Smooth muscle cell (in vitro differentiated cells): Measurements from ENCODE around the gene SLC30A4. TPM values are rescaled to one million over a fixed set of nuclear protein-coding genes. Genes with fewer than 3 reads are reported as not detected.

Experiments
- DNase-seq: peaks from one replicate; lab custom pipeline; 2025; ENCODE audit not compliant: unreplicated experiment; lab: John Stamatoyannopoulos, UW
- H2AFZ ChIP-seq: fragments of 200-600 bp; sonication (generic); 2 replicates; pipeline ENCODE4 v1.6.0; 2016; ENCODE audit warnings: antibody characterized with exemption, low read depth, mild to moderate bottlenecking
- H3F3A ChIP-seq: fragments of 200-600 bp; sonication (generic); 2 replicates; pipeline ENCODE4 v1.6.0; 2017; ENCODE audit warnings: antibody characterized with exemption, low read depth
- H3K27ac ChIP-seq: fragments of 200-600 bp; sonication (generic); 2 replicates; pipeline ENCODE4 v1.5.1; 2016; ENCODE audit warnings: low read depth, mild to moderate bottlenecking
- H3K27me3 ChIP-seq: fragments of 200-600 bp; sonication (generic); 2 replicates; pipeline ENCODE4 v1.6.1; 2016; ENCODE audit warnings: low read depth, mild to moderate bottlenecking
- H3K36me3 ChIP-seq: fragments of 200-600 bp; sonication (generic); 2 replicates; pipeline ENCODE4 v1.5.1; 2016; ENCODE audit warnings: low read depth
- H3K4me1 ChIP-seq: fragments of 200-600 bp; sonication (generic); 2 replicates; pipeline ENCODE4 v1.5.1; 2016; ENCODE audit warnings: low read depth
- H3K4me2 ChIP-seq: fragments of 200-600 bp; sonication (generic); 2 replicates; pipeline ENCODE4 v1.6.0; 2016; ENCODE audit warnings: mild to moderate bottlenecking
- H3K4me3 ChIP-seq: fragments of 200-600 bp; sonication (generic); 2 replicates; pipeline ENCODE4 v1.5.1; 2016; ENCODE audit warnings: mild to moderate bottlenecking
- H3K79me2 ChIP-seq: fragments of 200-600 bp; sonication (generic); 2 replicates; pipeline ENCODE4 v1.6.0; 2016; ENCODE audit warnings: low read depth, mild to moderate bottlenecking
- H3K9ac ChIP-seq: fragments of 200-600 bp; sonication (generic); 2 replicates; pipeline ENCODE4 v1.6.0; 2016; ENCODE audit warnings: low read depth
- H3K9me3 ChIP-seq: fragments of 200-600 bp; sonication (generic); replicated peaks from 2 replicates; pipeline ENCODE4 v1.5.1; 2016; ENCODE audit warnings: low read depth
- H4K20me1 ChIP-seq: fragments of 200-600 bp; sonication (generic); 2 replicates; pipeline ENCODE4 v1.6.0; 2016; ENCODE audit warnings: low read depth
- CTCF ChIP-seq: fragments of 200-600 bp; sonication (generic); IDR thresholded peaks from 2 replicates; pipeline ENCODE4 v1.5.1; 2017; ENCODE audit warnings: borderline replicate concordance, mild to moderate bottlenecking, antibody characterized with exemption; ENCODE audit not compliant: insufficient read depth, poor library complexity, severe bottlenecking
- WGBS: methylation state at CpG from one replicate; pipeline ENCODE4 v1.1.7; 2016; ENCODE audit warnings: low lambda C conversion rate; 5-methylcytosine and 5-hydroxymethylcytosine counted together
- polyA plus RNA-seq: library from polyadenylated mRNA; unstranded; fragments of >200 nt; fragmentation: Nextera tagmentation; extraction: Ambion mirVana; gene quantifications from 2 replicates; pipeline ENCODE4 v1.2.1, GENCODE V29; 2016
- total RNA-seq: library from RNA; depleted of rRNA; stranded (reverse); fragments of >200 nt; gene quantifications from 2 replicates; pipeline ENCODE4 v1.2.3, GENCODE V29; 2014

The SLC30A4 gene
- total and polyA plus RNA-seq, 2 experiments from 2014 or later, result 1.9 to 7.9 TPM

DNA sequence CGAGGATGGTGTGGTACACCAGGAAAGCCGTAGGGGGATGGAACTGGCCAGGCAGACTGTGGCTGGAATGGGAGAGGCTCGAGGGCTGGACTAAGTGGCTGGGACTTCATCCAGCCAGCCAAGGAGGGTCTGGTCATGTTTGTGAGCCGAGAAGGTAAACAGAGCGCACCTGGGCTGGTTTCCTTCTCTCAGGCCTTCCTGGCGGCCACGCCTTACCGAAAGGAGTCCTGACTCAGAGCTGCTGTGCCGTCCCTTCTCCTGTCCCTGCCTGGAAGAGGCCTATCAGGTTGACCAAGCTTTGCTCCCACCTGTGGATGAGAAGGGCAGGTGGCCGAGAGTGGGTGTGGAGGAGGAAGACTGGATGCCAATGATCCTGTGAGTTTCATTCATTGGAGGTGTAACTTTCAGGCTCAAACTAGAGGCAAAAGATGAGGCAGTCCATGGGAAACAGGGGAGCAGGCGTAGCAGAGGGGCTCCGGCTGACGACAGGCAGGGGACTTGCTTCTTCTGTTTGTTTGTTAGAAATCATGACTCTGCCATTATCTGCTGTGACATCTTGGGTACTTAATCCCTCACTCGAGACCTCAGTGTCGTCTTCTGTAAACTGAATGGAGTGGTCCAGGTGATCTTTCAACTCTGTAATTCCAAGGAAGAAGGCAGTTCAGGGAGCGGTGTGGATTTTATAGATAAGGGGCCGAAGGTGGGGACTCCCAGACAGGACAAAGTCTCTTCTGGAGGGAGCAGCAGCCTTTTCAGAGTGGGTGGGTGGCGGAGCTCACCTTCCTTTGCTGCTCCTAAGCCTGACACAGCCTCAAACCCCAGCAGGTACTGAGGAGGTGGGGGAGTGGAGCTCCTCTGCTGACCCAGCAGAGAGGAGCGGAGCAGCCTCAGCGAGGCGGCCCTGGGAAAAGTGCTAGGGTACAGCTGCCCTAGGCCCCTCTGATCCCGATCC, 72.4 kb downstream of the SLC30A4 start:
- TF ChIP-seq CTCF, result no peak

GRCh38 chr15:45449395-45449794, 73.2 kb downstream of the SLC30A4 start:
- H4K20me1 ChIP-seq, result no peaks in the 10 kb centered on the region
- WGBS, result 94% methylated on average over 4 of the region's 4 CpGs
- peak overlapping the region; percentile 2 for H3K4me2 ChIP-seq

More for the DNA sequence above, 72.4 kb downstream of the SLC30A4 start:
- no peak for DNase-seq
- Histone ChIP-seq H3F3A (peaks cover under 1% of the 10 kb centered on the region), H3K36me3 (no peaks in the 10 kb centered on the region), H3K9ac (no peak overlapping the region), H3K27ac (no peak overlapping the region), H3K79me2 (no peaks in the 10 kb centered on the region), H3K9me3 (no peaks in the 10 kb centered on the region), H3K4me1 (peaks cover 9% of the 10 kb centered on the region), H3K4me2 (no peak overlapping the region), H3K4me3 (no peak overlapping the region), H3K27me3 (no peaks in the 10 kb centered on the region), H4K20me1 (no peaks in the 10 kb centered on the region), H2AFZ (no peak overlapping the region)
- WGBS, result 83% methylated on average over 22 of the region's 22 CpGs

DNA sequence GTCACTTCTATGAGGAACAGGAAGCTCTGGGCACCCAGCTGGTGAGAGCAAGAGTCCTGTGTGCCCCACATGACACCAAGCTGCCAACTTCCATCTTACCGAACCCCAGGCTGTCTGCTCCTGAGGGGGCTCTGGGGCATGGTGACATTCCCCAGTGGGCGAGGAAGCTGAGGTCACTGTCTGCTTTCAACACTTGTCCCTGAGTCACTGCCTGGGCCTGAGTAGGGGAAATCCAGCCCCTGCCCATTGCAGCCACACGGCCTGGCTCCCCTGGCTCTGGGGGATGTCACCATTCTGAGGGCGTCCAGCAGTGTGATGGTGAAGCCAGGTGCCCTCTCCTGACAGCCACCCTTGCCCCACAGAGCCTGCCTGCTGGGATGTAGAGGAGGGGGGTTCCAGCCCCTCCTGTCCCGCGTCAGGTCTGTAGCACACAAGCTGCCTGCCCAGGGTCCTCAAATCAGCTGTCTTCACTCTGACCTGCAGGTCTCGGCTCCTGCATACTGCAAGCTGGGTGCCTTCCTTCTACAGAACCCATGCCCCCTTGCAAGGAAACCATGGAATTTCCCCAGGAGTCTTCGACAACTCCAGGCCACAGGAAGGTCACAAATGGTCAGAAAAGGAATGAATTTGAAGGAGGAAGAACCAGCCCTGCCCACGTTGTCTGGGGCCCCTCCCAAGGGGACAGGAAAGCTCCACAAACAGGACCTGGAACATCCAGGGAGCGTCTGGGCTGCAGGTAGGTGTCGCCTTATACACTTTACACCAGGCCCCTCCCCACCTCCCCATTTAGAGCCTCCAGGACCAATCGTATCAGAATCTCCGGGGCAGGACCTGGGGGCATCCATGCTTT, 74.3 kb downstream of the SLC30A4 start:
- Histone ChIP-seq H3K27me3 (no peaks in the 10 kb centered on the region), H3K4me3 (no peak overlapping the region), H3K9ac (peak overlapping the region; percentile 59), H3K36me3 (no peaks in the 10 kb centered on the region), H3K27ac (peak overlapping the region; percentile 87), H3K4me2 (peak overlapping the region; percentile 64), H3K9me3 (no peaks in the 10 kb centered on the region), H2AFZ (peak overlapping the region; percentile 63), H3K4me1 (peaks cover 6% of the 10 kb centered on the region), H3F3A (no peaks in the 10 kb centered on the region), H3K79me2 (no peaks in the 10 kb centered on the region), H4K20me1 (no peaks in the 10 kb centered on the region)
- 39% methylated on average over 13 of the region's 13 CpGs for WGBS
- DNase-seq, result no peak
- no peak for TF ChIP-seq CTCF

More at GRCh38 chr15:45449395-45449794, 73.2 kb downstream of the SLC30A4 start:
- H3F3A ChIP-seq, result no peaks in the 10 kb centered on the region
- H3K9me3 ChIP-seq, result no peaks in the 10 kb centered on the region
- no peak overlapping the region for H2AFZ ChIP-seq
- TF ChIP-seq CTCF, result no peak
- peaks cover 6% of the 10 kb centered on the region for H3K4me1 ChIP-seq
- no peaks in the 10 kb centered on the region for H3K79me2 ChIP-seq
- H3K4me3 ChIP-seq, result no peak overlapping the region
- H3K36me3 ChIP-seq, result no peaks in the 10 kb centered on the region
- no peak overlapping the region for H3K27ac ChIP-seq
- no peak overlapping the region for H3K9ac ChIP-seq
- DNase-seq, result no peak
- no peaks in the 10 kb centered on the region for H3K27me3 ChIP-seq
